Skeletal muscle satellite cell (primary cell): Measurements from ENCODE around the gene PPARD. TPM values are rescaled to one million over a fixed set of nuclear protein-coding genes. Genes with fewer than 3 reads are reported as not detected.
A peak's percentile ranks its signal among the peaks of the same experiment; 100 is the strongest.

Experiments
- H3K27me3 ChIP-seq: 2 replicates; pipeline ENCODE4 v1.7.0; 2013; ENCODE audit warnings: low read length; ENCODE audit not compliant: control insufficient read depth, insufficient read depth
- H3K36me3 ChIP-seq: 2 replicates; pipeline ENCODE4 v1.7.0; 2013; ENCODE audit warnings: mild to moderate bottlenecking, control low read depth, low read length; ENCODE audit not compliant: insufficient read depth
- H3K4me1 ChIP-seq: 2 replicates; pipeline ENCODE4 v1.7.0; 2013; ENCODE audit warnings: low read length; ENCODE audit not compliant: control insufficient read depth, insufficient read depth
- H3K4me2 ChIP-seq: 2 replicates; pipeline ENCODE4 v1.7.0; 2013; ENCODE audit warnings: mild to moderate bottlenecking, low read length
- H3K4me3 ChIP-seq: 2 replicates; pipeline ENCODE4 v1.7.0; 2013; ENCODE audit warnings: low read length
- H3K9ac ChIP-seq: 2 replicates; pipeline ENCODE4 v1.7.0; 2013; ENCODE audit warnings: mild to moderate bottlenecking, low read depth, low read length, moderate library complexity
- H3K9me3 ChIP-seq: replicated peaks from 2 replicates; pipeline ENCODE4 v1.7.0; 2013; ENCODE audit warnings: mild to moderate bottlenecking, control low read depth, low read length
- total RNA-seq: library from RNA; depleted of rRNA; stranded (reverse); fragments of >200 nt; gene quantifications from 2 replicates; pipeline ENCODE4 v1.2.3, GENCODE V29; 2012; rRNA removed

Gene PPARD
- total RNA-seq = 5.2 and 5.3 TPM in 2 replicates

- H3K4me2 ChIP-seq = peak within 1 kb of the TSS; percentile 84
- peak within 1 kb of the TSS; percentile 93 for H3K9ac ChIP-seq
- peaks cover 21% of the 10 kb centered on the region for H3K36me3 ChIP-seq
- H3K27me3 ChIP-seq = peaks cover 5% of the 10 kb centered on the region
- H3K4me1 ChIP-seq = peaks cover 25% of the 10 kb centered on the region
- H3K9me3 ChIP-seq = no peaks in the 10 kb centered on the region
- H3K4me3 ChIP-seq = peak within 1 kb of the TSS; percentile 93
Observed at GRCh38 chr6:35342258-35343091, at the start of gene PPARD. TSS of gene PPARD (plus strand) at chr6:35342558. CDS start at chr6:35411088, 68,530 bp downstream.

GRCh38 chr6:35293681-35294080 is 48.7 kb upstream of the PPARD start:
- Histone ChIP-seq H3K9ac (no peak overlapping the region), H3K4me1 (no peaks in the 10 kb centered on the region), H3K4me3 (no peak overlapping the region), H3K9me3 (no peaks in the 10 kb centered on the region), H3K4me2 (no peak overlapping the region), H3K36me3 (peaks cover 66% of the 10 kb centered on the region), H3K27me3 (no peaks in the 10 kb centered on the region)

DNA sequence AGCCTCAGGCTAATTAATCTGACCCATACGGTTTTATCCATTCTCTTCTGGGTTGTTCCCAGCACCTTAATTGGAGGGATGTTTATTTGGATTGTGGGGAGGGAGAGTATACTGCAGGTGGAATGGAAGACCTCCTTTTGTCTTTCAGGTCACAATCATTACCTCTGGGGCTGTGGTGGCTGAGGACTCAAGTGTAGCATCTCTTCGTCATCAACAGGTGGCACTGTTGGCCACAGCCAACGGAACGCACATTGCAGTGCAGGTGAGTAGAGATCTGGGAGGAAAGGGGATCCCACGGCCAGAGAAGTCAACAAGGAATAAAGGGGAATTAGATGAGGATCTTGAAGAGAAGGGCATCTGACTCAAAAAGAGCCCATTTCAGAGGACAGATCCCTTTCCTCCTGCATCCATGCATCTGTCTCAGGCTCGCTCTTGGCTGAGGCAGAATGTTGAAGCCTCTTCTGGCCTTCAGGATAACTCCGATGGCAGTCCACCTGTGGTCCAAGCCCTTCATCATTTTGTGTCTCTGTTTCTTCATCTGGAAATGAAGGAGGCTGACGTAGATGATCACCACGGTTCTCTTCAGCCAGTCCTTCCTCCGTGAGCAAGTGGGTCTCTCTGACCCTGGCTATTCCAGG is 47.9 kb upstream of the PPARD start:
- H3K9ac ChIP-seq = no peak overlapping the region
- no peaks in the 10 kb centered on the region for H3K4me1 ChIP-seq
- no peaks in the 10 kb centered on the region for H3K27me3 ChIP-seq
- H3K4me3 ChIP-seq = no peak overlapping the region
- no peak overlapping the region for H3K4me2 ChIP-seq
- H3K9me3 ChIP-seq = no peaks in the 10 kb centered on the region
- H3K36me3 ChIP-seq = peaks cover 61% of the 10 kb centered on the region

DNA sequence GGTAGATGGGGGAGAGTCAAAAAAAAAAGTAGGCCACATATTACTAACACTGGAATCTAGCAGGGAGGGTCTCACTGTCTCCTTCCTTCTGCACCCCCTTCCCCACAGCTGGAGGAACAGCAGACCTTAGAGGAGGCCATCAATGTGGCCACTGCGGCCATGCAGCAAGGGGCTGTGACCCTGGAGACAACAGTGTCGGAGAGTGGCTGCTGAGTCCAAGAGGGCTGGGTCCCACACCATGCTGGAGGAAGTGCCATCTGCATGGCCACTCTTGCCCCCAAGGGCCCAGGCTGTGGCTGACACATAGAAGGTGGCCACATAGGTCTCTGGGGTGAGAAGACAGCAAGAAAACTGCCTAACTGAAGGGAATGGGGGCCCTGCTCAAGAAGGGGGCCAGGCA is 47.3 kb upstream of the PPARD start:
- Histone ChIP-seq H3K9me3 (no peaks in the 10 kb centered on the region), H3K27me3 (no peaks in the 10 kb centered on the region), H3K4me2 (no peak overlapping the region), H3K4me3 (no peak overlapping the region), H3K4me1 (no peaks in the 10 kb centered on the region), H3K36me3 (peaks cover 55% of the 10 kb centered on the region), H3K9ac (no peak overlapping the region)

DNA sequence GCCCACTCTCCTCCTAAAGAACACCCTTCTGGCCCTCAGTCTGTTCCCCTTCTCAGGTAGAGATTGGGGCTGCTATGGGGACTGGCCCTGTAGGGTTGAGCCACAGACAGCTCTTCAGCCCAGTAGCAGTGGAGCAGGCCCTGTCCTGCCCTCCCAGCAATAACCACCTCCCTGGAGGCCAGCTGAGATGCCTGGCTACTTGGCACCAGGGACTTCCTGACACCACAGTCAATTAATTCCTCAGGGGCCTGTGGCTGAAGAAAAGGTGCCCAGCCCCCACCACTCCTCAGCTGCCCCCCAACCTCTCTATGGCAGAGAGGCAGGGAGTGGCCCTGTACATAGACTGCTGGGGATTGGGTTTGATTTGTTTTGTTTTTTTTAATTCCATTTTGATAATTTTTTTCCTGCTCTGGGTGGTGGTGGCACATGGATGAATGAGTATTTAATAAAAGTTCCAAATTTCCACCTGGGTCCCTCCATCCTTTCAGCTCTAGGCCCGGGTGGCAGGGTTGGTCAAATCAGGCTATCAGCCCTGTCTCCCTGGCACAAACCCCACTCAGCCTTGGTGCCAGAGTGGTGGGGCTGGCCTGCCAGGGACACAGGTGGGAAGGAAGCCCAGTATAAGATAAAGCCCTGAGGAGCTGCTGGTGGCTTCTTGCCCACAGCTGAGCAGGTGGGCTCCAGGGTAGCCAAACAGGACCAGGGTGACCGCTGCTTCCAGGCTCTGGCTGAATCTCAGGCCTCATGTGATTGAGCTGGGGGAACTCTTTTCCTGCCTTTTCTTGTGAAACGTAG is 46.6 kb upstream of the PPARD start:
- Histone ChIP-seq H3K4me1 (no peaks in the 10 kb centered on the region), H3K36me3 (peaks cover 49% of the 10 kb centered on the region), H3K27me3 (no peaks in the 10 kb centered on the region), H3K9ac (no peak overlapping the region), H3K9me3 (no peaks in the 10 kb centered on the region), H3K4me2 (no peak overlapping the region), H3K4me3 (no peak overlapping the region)

DNA sequence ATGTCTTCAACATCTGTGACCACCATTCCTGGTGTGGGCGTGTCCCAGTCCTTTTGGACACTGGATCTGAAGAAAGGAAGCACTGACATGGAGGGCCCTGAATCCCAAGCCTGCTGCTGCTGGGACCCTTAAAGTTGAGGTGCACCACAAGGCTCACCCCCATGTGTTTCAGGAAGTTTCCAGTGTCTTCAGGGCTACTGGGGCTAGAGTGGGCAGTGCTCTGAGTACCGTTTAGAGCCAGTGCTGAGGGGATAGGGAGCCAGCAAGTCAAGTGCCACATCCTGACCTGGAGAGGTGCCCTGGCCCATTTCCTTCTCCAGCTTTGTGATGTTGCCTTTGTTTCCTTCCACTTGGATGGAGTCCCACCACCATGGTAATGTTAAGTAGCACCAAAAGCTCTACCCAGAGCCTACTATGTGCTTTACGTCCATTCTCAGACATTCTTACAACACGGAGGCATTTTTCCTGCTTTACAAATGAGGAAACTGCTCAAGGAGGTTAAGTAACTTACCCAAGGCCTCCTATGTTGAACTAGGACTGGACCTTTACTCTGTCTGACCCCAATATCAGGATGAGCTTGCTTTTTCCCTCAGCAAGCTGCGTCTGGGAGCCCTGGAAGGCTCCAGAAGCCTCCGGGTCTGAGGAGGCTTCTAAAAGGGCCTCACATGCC is 45.3 kb upstream of the PPARD start:
- H3K4me2 ChIP-seq = no peak overlapping the region
- H3K9me3 ChIP-seq = no peaks in the 10 kb centered on the region
- no peak overlapping the region for H3K4me3 ChIP-seq
- no peaks in the 10 kb centered on the region for H3K27me3 ChIP-seq
- H3K36me3 ChIP-seq = peaks cover 41% of the 10 kb centered on the region
- H3K9ac ChIP-seq = no peak overlapping the region
- no peaks in the 10 kb centered on the region for H3K4me1 ChIP-seq

GRCh38 chr6:35297601-35298481 is 44.5 kb upstream of the PPARD start, which contains the start of gene DEF6:
TSS of gene DEF6 (plus strand) at chr6:35297818. CDS start at chr6:35297857, 39 bp downstream.
- no peak within 1 kb of the TSS for H3K4me2 ChIP-seq
- H3K36me3 ChIP-seq = peaks cover 41% of the 10 kb centered on the region
- H3K4me1 ChIP-seq = peaks cover 4% of the 10 kb centered on the region
- no peak within 1 kb of the TSS for H3K4me3 ChIP-seq
- H3K9me3 ChIP-seq = no peaks in the 10 kb centered on the region
- H3K27me3 ChIP-seq = no peaks in the 10 kb centered on the region
- H3K9ac ChIP-seq = no peak within 1 kb of the TSS

GRCh38 chr6:35298625-35299140 is 43.7 kb upstream of the PPARD start:
- no peaks in the 10 kb centered on the region for H3K27me3 ChIP-seq
- H3K36me3 ChIP-seq = peaks cover 33% of the 10 kb centered on the region
- H3K4me1 ChIP-seq = peaks cover 8% of the 10 kb centered on the region
- H3K4me3 ChIP-seq = no peak overlapping the region
- no peak overlapping the region for H3K9ac ChIP-seq
- H3K9me3 ChIP-seq = no peaks in the 10 kb centered on the region
- no peak overlapping the region for H3K4me2 ChIP-seq

- H3K9ac ChIP-seq = no peak overlapping the region
- H3K27me3 ChIP-seq = no peaks in the 10 kb centered on the region
- H3K4me1 ChIP-seq = peaks cover 8% of the 10 kb centered on the region
- no peaks in the 10 kb centered on the region for H3K9me3 ChIP-seq
- H3K4me2 ChIP-seq = no peak overlapping the region
- H3K4me3 ChIP-seq = no peak overlapping the region
- peaks cover 24% of the 10 kb centered on the region for H3K36me3 ChIP-seq
Observed at GRCh38 chr6:35299674-35300073, 42.7 kb upstream of the PPARD start.

GRCh38 chr6:35300848-35301247 is 41.5 kb upstream of the PPARD start:
- no peak overlapping the region for H3K4me2 ChIP-seq
- H3K36me3 ChIP-seq = peaks cover 14% of the 10 kb centered on the region
- no peak overlapping the region for H3K9ac ChIP-seq
- H3K4me3 ChIP-seq = no peak overlapping the region
- peaks cover 8% of the 10 kb centered on the region for H3K4me1 ChIP-seq
- no peaks in the 10 kb centered on the region for H3K27me3 ChIP-seq
- no peaks in the 10 kb centered on the region for H3K9me3 ChIP-seq
